Right lobe of liver (tissue), 4 donors: ENCODE results near the gene CTSD.

Experiments
- POLR2A ChIP-seq: fragments of 450-650 bp; IDR thresholded peaks from one replicate; pipeline ENCODE4 v1.6.1; 2017; ENCODE audit warnings: antibody characterized with exemption, mild to moderate bottlenecking
- TF ChIP-seq, protein P1 (sequence below), 4 donors: fragments of 200-600 bp in 3 of 4; fragments of 450-650 bp in 1 of 4; IDR thresholded peaks; one replicate each; pipeline versions ENCODE4 v1.5.1 to v1.8.0; 2016 to 2022; ENCODE audit warnings: antibody characterized with exemption in 4 of 4, mild to moderate bottlenecking in 2 of 4
- donor health status: DM: no; HTN: no; CAD: no.
- donor health status: DM: no; HTN: no; CAD: no.
- donor health status: DM: no; HTN: yes; CAD: no.

DNA sequence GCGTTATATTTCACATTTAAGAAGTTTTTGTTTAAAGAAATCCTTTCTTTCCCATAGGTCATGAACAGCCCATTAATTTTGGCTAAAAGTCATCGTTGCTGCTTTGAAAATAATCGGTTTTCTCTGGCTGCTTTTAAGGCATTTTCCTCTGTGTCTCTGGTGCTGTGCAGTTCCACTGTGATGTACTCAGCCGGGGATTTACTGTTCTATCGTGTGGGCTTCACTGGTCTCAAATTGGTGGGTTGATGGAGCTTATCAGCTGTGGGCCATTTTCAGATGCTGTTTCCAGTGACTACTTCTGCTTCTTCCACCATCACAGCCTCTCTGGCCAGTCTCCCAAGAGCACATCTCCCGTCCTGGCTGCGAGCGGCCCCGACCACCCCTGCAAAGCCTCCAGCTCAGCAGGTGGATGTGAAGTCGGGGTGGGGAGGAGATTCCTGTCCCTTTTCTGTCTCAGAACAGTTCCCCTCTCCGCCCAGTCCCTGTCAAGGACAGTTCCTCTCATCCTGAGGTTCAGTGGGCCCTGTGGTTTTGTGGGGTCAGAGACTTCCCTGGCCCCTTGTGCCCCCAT lies 33.6 kb downstream of the CTSD start:
- TF ChIP-seq, protein P1, sequence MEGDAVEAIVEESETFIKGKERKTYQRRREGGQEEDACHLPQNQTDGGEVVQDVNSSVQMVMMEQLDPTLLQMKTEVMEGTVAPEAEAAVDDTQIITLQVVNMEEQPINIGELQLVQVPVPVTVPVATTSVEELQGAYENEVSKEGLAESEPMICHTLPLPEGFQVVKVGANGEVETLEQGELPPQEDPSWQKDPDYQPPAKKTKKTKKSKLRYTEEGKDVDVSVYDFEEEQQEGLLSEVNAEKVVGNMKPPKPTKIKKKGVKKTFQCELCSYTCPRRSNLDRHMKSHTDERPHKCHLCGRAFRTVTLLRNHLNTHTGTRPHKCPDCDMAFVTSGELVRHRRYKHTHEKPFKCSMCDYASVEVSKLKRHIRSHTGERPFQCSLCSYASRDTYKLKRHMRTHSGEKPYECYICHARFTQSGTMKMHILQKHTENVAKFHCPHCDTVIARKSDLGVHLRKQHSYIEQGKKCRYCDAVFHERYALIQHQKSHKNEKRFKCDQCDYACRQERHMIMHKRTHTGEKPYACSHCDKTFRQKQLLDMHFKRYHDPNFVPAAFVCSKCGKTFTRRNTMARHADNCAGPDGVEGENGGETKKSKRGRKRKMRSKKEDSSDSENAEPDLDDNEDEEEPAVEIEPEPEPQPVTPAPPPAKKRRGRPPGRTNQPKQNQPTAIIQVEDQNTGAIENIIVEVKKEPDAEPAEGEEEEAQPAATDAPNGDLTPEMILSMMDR (IDR thresholded peaks at IDR 0.05): no peak
- TF ChIP-seq POLR2A: no peak
